Measurements from ENCODE around the gene SERPINE2. TPM values are rescaled to one million over a fixed set of nuclear protein-coding genes. Genes with fewer than 3 reads are reported as not detected.

SERPINE2 gene
- total RNA-seq, 1 experiment from 2014 or later, result 0.20 TPM

- in situ Hi-C loops (cut with HindIII; ENCODE audit: low sequenced_read_pairs), result no loop called here
- no peak for DNase-seq (ENCODE audit: low spot score)
Measured at GRCh38 chr2:223991611-223992010, 47.5 kb downstream of the SERPINE2 start.

GRCh38 chr2:223989856-223990232, 49.2 kb downstream of the SERPINE2 start:
- in situ Hi-C loops (cut with HindIII; ENCODE audit: low sequenced_read_pairs), result no loop called here
- no peak for DNase-seq (ENCODE audit: low spot score)

GRCh38 chr2:223989206-223989855, 49.8 kb downstream of the SERPINE2 start:
- in situ Hi-C loops (cut with HindIII; ENCODE audit: low sequenced_read_pairs), result no loop called here
- DNase-seq (ENCODE audit: low spot score), result no peak

GRCh38 chr2:223981241-223981640, 57.8 kb downstream of the SERPINE2 start:
- in situ Hi-C loops (cut with HindIII; ENCODE audit: low sequenced_read_pairs), result no loop called here
- DNase-seq (ENCODE audit: low spot score), result no peak

DNA sequence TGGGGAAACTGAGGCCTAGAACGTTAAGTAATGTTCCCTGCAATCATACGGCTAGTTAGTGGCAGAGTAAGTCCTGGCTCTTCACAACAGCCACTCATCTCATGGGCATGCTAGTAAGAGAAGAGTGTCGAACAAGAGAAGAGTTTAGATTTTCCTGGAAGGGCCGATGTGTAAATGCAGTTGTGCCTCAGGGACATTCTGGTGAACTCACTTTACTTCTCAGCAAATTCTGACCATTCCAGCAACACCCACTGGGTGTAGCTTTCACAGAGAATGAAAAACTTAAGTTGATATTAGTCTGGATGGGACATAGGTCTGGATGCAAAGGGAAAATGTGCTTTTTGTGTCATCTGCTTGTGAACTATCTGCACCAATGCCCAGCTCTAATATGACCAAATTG, 58.3 kb downstream of the SERPINE2 start:
- in situ Hi-C loops (cut with HindIII; ENCODE audit: low sequenced_read_pairs), result no loop called here
- DNase-seq (ENCODE audit: low spot score), result no peak

DNA sequence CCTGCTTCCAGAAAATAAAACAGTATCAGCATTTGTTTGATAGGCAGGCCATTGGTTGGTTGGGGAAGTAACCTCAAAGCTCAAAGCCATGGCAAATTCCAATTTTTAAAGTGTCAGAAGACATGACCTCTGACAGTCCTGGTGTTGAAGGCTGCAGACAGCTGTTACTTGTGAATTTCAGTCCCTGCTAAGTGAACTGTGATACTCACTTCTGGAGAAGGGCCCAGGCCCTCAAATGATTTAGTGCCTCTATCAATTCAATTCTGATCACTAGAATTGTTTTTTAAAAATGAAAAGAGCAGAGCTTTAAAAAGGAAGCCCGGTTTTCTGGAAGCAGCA, 58.7 kb downstream of the SERPINE2 start:
- in situ Hi-C loops (cut with HindIII; ENCODE audit: low sequenced_read_pairs), result no loop called here
- no peak for DNase-seq (ENCODE audit: low spot score)

DNA sequence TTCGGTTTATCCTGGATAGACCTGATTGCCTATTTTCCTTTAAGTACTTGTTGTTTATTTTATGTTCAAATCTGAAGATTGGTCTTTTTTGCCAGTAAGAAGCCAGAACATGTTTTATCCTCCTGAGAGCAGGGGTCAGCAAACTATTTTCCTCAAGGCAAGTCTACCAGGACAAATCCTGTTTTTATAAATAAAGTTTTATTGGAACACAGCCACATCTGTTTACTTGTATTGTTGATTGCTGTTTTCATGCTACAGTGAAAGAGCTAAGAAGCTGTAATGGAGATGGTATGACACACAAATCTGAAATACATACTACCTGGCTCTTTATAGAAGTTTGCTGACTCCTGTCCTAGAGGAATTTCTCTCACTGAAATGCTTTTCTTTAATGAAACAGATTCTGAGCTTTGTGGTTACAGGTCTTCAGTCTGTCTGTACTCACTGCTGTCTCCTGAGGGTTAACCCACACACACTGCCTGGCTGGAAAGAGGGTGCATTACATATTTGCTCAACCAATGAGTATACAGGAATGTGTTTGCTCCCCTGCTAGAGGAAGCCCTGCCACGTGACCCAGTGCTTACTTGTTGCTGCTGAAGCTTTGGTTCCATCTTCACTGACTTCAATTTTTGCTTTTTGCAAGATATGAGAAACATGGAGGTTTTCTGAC, 59.2 kb downstream of the SERPINE2 start:
- no peak for DNase-seq (ENCODE audit: low spot score)
- in situ Hi-C loops (cut with HindIII; ENCODE audit: low sequenced_read_pairs), result no loop called here

DNA sequence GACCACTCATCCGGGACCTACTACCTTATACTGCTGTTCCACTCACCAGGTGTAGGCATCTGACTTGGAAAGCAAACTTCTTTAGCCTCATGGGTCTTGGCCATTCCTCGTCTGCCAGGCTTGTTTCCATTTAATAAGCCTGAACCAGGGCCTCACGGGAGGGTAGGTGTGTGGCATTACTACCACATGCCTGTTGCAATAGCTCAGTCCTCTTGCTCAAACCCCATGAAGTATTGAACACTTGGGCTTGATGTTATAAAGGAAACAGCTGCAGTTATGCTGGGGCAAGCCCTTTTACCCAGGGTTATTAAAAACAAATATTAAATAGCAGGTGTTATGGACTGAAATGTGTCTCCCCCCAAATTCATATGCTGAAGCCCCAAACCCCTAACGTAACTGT, 60.6 kb downstream of the SERPINE2 start:
- no peak for DNase-seq (ENCODE audit: low spot score)
- in situ Hi-C loops (cut with HindIII; ENCODE audit: low sequenced_read_pairs), result no loop called here

GRCh38 chr2:223976635-223977226, 62.4 kb downstream of the SERPINE2 start:
- in situ Hi-C loops (cut with HindIII; ENCODE audit: low sequenced_read_pairs), result no loop called here
- no peak for DNase-seq (ENCODE audit: low spot score)

DNA sequence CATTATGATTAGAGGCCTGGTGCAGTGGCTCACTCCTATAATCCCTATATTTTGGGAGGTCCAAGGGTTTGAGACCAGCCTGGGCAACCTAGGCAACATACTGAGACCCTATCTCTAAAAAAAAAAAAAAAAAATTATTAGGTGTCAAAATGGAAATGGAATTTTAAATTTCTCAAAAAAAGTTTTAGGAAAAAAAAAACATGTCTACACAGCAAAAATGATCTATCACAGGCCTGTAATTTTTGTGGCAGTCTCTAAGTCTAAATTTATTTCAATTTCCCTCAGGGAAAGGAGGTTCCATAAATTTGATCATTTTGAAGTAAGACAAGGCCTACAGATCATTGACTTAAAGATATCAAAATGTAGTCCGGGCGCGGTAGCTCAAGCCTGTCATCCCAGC, 65.5 kb downstream of the SERPINE2 start:
- no peak for DNase-seq (ENCODE audit: low spot score)
- in situ Hi-C loops (cut with HindIII; ENCODE audit: low sequenced_read_pairs), result no loop called here

DNA sequence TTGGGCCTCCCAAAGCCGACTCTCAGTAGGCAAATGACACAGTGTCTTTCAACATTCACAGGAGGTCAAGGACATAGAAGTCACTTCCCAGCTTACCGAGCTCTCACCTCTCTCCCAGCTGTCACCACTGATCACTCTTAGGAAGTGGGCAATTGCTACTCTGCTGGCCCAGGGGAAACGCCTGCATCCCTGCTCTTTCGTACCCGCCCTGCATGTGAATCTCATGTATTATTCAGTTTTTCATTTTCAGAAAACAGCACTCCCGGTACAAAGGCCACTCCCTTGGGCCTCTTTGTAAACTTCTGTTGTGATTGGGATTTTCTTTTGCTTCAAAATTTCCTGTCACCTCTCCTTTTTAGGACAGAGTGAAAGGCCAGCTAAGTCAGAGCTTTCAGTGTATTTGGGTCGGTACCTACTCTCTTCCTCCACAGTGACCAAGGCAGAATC, 66.4 kb downstream of the SERPINE2 start:
- no peak for DNase-seq (ENCODE audit: low spot score)

DNA sequence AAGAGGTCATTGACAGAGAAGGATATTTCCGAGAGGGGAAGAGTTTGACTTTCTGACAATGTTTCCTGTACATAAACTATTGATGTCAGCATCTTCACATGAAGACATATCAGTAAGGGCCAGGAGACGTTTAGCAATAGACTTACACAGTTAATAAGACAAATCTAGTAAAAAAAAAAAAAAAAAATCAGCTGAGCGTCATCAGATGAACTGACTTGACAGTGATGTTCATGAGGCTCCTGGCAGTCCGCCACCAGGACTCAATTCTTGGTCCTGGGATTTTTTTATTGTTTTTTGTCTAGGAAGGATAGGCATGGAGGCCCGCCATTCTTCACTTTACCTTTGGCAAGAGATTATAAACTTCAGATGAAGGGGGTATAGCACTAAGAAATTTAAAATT, 67.4 kb downstream of the SERPINE2 start:
- in situ Hi-C loops (cut with HindIII; ENCODE audit: low sequenced_read_pairs), result no loop called here
- no peak for DNase-seq (ENCODE audit: low spot score)

More for the DNA sequence above, 66.4 kb downstream of the SERPINE2 start:
- in situ Hi-C loops (cut with HindIII; ENCODE audit: low sequenced_read_pairs), result no loop called here

DNA sequence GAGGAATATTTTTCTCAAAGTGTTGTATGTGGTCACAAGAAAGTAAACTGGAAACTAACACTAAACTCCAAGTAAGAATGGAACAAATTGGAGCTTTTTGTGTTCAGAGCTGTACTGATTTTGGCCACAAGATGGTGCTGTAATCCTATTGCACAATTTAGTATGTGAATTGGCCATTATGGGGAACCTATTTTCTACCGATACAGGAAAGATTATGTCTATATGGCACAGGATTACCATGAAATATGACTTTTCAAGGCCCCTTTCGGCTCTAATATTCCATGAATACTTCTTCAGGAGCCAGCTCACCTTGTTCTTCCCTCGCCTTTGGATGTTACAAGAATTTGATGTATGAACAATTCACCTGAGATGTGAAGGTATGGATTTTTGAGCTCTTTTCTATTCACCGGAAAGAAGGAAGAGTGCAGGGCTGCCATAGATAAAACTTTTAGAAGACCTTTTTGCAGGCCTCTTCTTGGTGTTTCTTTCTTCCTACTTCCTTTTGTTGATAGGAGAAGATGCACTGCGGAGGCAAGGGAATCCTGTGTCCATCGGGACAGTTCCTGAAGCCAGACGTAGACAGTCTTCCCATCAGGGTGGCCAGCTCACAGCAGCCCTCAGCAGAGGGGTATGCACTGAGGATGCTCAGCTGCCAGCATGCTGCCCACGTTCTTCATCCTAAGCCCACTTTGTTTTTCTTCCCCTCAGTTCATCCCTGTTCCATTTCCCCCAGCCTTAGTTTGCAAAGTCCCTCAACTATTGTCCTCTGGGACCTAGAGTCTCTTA, 68.5 kb downstream of the SERPINE2 start:
- in situ Hi-C loops (cut with HindIII; ENCODE audit: low sequenced_read_pairs), result no loop called here
- peak; percentile 74 for DNase-seq (ENCODE audit: low spot score)

DNA sequence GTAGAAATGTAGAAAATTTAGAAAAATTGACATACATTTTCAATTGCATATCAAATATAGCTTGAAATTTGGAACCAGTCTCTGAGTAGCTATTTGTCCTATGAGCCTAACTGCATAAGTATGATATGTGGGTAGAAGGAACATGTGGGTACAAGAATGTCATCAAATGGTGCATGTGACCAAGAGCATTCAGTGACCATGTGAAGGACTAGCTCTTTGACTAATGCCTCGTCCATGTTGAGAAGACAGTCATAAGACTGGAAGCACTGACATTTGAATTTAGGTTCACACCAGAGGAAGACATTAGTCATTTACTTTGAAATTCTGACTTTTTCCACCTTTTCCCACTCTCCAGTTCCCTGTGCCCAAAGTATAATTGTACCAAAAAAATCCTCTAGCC, 69.2 kb downstream of the SERPINE2 start:
- DNase-seq (ENCODE audit: low spot score), result no peak
- in situ Hi-C loops (cut with HindIII; ENCODE audit: low sequenced_read_pairs), result no loop called here

GRCh38 chr2:223969315-223969714, 69.8 kb downstream of the SERPINE2 start:
- DNase-seq (ENCODE audit: low spot score), result no peak
- in situ Hi-C loops (cut with HindIII; ENCODE audit: low sequenced_read_pairs), result no loop called here

DNA sequence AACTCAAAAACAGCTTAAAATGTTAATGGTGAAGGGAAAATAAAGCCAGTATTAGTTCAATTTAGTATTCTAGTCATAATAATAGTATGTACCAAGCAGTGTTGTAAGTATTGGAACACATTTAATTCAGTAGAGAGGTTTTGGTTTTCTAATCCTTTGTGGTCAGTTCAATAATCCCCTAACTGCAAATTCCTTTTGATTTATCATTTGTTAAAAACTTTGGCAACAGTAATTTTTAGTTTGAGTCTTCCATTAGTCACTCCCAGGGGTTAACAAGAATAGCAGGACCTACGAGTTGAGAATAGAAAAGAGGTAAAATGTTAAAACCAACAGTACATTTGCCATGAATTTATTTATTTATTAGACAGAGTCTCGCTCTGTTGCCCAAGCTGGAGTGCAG, 71.1 kb downstream of the SERPINE2 start:
- DNase-seq (ENCODE audit: low spot score), result no peak
- in situ Hi-C loops (cut with HindIII; ENCODE audit: low sequenced_read_pairs), result no loop called here

DNA sequence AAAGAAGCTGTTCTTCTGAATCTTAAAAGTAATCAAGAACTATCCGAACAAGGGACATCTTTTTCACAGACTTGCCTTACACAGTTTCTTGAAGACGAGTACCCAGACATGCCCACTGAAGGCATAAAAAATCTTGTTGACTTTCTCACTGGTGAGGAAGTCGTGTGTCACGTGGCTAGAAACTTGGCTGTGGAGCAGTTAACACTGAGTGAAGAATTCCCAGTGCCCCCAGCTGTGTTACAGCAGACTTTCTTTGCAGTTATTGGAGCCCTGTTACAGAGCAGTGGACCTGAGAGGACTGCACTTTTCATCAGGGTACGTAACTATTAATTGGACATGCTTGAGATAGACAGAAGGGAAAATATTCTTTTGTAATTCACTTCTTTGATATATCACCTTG, 79.4 kb downstream of the SERPINE2 start:
- in situ Hi-C loops (cut with HindIII; ENCODE audit: low sequenced_read_pairs), result no loop called here
- no peak for DNase-seq (ENCODE audit: low spot score)

GRCh38 chr2:223957092-223957851, 81.8 kb downstream of the SERPINE2 start, which contains the start of gene MRPL44:
Gene MRPL44 (plus strand): TSS chr2:223957463. CDS start chr2:223957473, 10 bp downstream.
- peak; percentile 96 for DNase-seq (ENCODE audit: low spot score)
- in situ Hi-C loops (cut with HindIII; ENCODE audit: low sequenced_read_pairs), result no loop called here

GRCh38 chr2:223956300-223956699, 82.8 kb downstream of the SERPINE2 start:
- DNase-seq (ENCODE audit: low spot score), result no peak
- in situ Hi-C loops (cut with HindIII; ENCODE audit: low sequenced_read_pairs), result no loop called here
